RCC 7860 (cell line): ENCODE data around the gene SLC44A1.
A peak's percentile ranks its signal among the peaks of the same experiment; 100 is the strongest.

Experiments used
- DNase-seq: peaks from one replicate; pipeline ENCODE4 v3.0.0-alpha.2; 2015; ENCODE audit warnings: low spot score
- FAIRE-seq: peaks from 2 replicates; lab custom pipeline; 2012; peaks lifted over from hg19 to GRCh38; lab: Jason Lieb, UNC

The SLC44A1 gene

DNA sequence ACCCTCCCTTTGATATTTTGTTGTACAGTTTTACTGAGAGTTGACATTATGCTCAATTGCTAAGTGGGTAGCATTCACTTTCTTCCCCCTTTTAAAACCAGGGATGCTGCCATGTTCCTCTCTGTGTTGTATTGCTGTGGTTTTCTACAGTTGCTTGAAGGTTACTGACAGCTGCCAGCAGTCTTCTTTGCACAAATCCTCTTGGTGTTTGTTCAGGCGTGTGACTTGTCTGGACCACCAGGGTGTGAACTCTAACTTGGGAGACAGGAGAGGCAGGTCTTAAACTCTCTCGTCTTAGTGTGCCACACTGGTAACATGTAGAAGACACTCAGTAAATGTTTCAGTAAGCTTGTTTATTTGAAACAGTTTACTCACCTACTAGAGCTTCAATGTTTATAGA, 25.1 kb downstream of the SLC44A1 start:
- DNase-seq (no peak), FAIRE-seq (no peak)

DNA sequence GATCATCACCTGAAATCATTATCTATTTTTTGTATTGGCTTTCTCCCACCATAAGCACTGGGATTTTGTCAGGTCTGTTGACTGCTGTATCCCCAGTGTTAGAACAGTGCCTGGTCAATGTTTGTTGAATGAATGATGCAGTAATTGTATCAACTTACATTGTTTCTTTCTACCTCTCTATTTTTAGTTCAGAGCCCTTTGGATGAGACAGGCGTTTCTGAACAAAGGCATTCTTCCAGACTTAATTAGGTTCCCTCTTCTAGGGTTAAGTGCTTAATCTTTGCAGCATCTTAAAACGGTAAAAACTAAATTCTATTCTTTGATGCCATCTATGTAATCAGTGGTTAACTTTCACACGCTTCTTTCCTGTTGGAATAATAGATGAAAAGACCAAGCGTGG, 26.3 kb downstream of the SLC44A1 start:
- DNase-seq (no peak), FAIRE-seq (no peak)

DNA sequence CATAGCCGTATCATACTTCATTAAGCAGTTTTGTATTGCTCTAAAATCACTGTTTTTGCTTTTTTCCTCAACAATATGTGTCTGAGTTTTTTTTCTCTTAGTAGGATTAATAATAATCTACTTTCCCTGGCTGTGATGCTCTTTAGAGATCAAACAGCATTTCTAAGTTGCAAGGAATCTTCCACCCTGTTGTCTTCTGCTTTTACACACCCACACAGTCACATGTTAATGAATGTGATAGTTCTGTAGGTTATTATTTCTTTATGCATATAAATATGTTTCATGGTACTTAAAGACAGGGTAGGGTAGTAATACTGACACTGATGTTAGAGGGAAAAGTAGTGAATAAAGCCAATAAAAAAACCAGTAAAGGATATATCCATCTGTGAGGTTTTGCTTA, 29.3 kb downstream of the SLC44A1 start:
- FAIRE-seq (no peak), DNase-seq (no peak)

DNA sequence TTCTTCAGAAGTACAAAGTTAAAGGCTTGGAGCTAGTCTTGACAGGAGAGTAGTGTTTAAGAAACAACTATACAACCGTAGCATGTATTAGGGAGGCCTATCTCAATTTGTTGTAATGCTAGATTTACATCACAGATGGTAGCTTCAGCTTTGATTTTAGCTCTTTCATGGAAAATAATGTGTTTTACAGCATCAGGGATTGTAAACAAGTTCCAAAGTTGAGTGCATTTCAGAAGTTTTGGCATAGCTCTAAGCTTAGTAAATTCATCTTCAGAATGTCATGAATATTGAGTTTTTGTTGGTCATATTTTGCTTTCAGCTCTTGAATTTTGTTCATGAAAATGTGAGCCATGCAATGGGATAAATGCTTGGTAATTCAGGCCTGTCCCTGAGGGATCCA, 30.7 kb downstream of the SLC44A1 start:
- DNase-seq (no peak), FAIRE-seq (no peak)

DNA sequence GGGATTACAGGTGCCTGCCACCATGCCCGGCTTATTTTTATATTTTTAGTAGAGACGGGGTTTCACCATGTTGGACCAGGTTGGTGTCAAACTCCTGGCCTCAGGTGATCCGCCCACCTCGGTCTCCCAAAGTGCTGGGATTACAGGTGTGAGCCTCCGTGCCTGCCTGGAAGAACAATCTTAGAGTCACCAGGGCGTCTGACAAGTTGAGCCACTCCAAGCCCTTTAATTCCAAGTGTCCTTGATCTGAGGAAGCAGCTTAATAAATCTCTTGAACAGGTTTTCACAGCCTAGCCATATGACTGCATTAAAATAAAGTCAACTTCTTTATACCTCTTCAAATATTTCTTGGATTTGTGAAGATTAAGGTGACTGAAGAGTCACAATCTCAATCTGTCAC, 31.5 kb downstream of the SLC44A1 start:
- no peak for DNase-seq
- FAIRE-seq = no peak

DNA sequence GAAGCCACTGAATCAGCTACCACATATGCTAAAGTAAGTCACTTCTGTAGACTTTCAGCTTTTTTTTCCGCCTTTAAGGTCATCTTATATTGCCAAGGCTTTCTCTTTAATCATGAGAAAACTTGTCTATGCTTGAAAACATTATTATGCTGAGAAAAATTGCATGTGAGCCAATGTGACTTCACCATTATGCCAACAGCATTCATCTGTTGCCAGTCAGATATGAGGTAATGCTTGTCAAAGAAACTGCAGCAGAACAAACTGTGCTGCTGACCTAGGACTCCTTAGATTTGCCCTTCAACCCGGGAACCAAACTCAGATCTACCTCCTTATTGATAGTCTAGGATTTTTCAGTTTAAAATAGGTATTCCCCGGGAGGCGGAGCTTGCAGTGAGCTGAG, 34.3 kb downstream of the SLC44A1 start:
- no peak for DNase-seq
- FAIRE-seq = no peak

- FAIRE-seq (peak; percentile 16), DNase-seq (peak; percentile 57)
Observed at GRCh38 chr9:105280691-105281090, 36.2 kb downstream of the SLC44A1 start.

DNA sequence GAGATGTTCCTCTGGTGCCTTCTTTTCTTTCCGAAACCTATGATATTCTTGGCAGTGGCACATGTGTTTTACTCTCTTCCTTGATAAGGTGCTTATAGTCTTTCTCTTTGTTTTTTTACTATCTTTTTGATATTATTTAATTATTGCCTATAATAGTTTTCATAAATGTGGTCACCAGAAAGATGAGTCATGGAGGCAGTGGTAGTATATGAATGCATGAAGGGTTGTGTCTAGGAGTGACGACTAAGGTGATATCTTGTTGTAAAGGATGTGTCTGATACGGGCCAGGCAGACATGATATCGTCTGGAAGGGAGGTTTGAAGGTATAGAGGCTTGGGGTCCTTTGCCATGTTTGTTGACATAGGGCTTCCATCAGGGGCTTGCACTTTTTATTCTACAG, 36.8 kb downstream of the SLC44A1 start:
- no peak for FAIRE-seq
- DNase-seq = no peak

- FAIRE-seq (no peak), DNase-seq (no peak)
Observed at GRCh38 chr9:105281926-105282325, 37.5 kb downstream of the SLC44A1 start.

DNA sequence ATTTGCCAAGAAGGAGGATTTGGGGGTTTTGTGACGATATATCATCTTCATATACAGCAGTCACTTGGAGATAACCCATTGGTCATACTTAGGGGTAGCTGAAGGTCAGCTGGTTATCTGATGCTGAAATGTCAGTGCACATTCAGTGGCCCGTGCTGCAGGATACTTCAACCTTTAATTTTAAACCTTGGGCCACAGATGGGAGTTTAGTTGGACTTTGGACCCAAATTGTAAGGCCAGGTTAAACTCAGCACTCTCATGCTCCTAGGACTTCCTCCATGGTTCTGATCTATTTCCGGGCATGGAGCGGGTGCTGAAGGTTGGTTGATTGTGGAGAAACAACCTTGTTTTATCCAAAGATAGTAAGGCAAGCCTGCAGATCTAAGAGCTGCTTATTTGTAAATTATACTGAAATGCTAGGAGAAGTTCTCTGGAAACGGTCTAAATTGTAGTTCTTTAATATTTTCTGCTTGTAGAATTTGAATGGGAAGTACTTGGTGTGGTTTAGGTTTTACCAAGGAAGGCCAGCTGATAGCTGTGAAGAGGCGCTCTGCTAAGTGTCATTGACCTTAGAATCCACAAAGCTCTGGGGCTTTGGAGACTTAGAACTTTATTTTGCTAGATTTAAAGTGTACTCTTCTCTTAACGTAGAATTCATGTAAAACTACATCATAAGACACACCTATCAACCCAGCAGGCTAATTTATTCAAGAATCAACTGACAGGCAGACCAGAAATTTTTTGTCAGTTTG, 38.6 kb downstream of the SLC44A1 start:
- no peak for FAIRE-seq
- no peak for DNase-seq

GRCh38 chr9:105283795-105284194, 39.3 kb downstream of the SLC44A1 start:
- no peak for FAIRE-seq
- no peak for DNase-seq

GRCh38 chr9:105284463-105284862, 40.0 kb downstream of the SLC44A1 start:
- no peak for DNase-seq
- no peak for FAIRE-seq

- FAIRE-seq (no peak), DNase-seq (no peak)
Observed at GRCh38 chr9:105286098-105286497, 41.6 kb downstream of the SLC44A1 start.

DNA sequence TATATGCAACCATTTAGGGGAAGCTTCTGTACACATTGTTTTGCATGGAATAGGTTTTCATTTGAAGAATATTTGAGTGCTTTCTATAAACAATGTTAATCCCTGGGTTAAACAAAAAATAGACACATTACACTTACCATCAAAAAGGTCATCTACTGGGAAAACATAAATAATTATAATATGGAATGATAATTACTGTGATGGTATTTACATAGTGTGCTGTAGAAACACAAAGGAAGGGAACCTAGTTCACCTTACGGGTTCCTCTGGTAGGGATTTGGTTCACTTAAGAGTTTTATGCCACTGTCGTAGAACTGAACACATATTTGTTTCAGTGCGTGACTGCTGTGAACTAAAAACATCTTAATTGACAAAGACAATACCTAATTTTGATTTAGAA, 44.9 kb downstream of the SLC44A1 start:
- no peak for DNase-seq
- FAIRE-seq = no peak

DNA sequence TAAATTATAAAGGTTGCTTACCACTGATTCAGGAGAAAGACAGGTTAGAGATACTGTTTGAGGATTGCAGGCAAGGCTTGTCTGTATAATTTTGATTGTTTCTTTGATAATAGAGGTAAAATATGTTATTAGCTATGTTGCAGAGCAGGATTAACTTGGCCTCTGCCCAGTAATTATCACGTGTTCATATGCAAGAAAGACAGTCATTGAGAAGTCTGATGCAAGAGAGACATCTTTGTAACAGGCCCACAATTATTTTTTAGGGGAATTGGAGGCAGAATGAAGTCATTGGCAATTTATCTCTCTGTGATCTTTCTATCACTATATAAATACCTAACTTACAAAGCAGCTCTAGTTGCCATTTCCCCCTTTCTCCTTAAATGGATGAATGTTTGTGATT, 46.0 kb downstream of the SLC44A1 start:
- FAIRE-seq = no peak
- DNase-seq = no peak

DNA sequence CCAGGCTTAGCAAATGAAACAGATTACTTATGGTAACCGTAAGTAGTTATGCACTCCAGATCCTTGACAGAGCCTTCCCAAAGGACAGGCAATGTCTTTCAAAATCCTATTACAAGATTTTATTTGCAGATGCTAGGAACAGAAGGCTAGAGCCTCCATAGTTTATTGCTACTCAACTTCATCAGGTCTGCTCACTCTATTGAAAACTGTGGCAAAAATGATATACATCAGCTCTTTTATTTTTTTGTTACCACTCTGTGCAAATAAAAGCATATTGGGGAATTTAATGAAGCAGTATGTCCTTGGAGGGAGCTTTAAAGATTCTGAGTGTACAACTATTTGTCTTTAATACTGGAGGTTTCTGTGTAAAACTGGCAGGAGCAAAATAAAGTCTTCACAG, 46.5 kb downstream of the SLC44A1 start:
- FAIRE-seq = no peak

GRCh38 chr9:105291422-105291859, 47.0 kb downstream of the SLC44A1 start:
- DNase-seq = no peak
- FAIRE-seq = no peak

More for the DNA sequence above, 46.5 kb downstream of the SLC44A1 start:
- no peak for DNase-seq

- FAIRE-seq (no peak), DNase-seq (no peak)
Observed at GRCh38 chr9:105291938-105292337, 47.5 kb downstream of the SLC44A1 start.

GRCh38 chr9:105293408-105293807, 49.0 kb downstream of the SLC44A1 start:
- FAIRE-seq (no peak), DNase-seq (no peak)

DNA sequence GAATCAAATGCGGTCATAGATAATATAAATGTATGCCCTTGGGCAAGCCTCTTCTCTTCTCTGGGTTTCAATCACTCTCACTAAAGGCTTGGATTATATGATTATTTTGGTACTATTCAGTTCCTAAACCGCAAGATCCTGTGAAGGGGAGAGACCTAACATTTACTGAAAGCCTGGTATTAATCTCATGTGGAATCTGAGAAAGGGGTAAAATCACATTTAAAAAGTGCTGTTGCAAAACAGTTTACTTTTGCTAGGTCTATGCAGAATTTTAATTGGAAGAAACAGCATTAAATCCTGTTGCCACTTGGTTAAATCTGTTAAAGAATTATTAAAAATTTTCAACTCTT, 50.7 kb downstream of the SLC44A1 start:
- FAIRE-seq (no peak), DNase-seq (no peak)

GRCh38 chr9:105295986-105296385, 51.5 kb downstream of the SLC44A1 start:
- DNase-seq (no peak), FAIRE-seq (no peak)

DNA sequence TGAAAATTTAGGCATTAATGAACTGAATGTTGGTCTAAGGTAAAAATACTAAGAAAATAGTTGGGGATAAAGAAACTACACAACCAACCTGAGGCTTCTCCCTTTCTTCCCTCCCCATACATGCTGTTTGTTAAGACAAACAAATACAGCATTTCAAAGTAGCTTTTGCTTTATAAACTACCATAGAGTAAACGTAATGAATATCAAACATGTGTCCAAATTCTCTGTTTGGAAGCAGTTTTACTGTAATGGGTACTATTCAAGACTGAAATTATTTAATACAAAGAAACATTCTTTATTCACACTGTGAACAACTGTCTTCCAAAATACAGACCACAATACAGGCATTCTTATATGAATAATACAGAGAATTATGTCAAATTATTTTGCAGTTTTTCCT, 52.0 kb downstream of the SLC44A1 start:
- FAIRE-seq = no peak
- no peak for DNase-seq

- FAIRE-seq (peak; percentile 95), DNase-seq (peak; percentile 81)
Observed at GRCh38 chr9:105296877-105297287, 52.4 kb downstream of the SLC44A1 start.
